ENCODE measurements around the gene ZNF397.

The ZNF397 gene

DNA sequence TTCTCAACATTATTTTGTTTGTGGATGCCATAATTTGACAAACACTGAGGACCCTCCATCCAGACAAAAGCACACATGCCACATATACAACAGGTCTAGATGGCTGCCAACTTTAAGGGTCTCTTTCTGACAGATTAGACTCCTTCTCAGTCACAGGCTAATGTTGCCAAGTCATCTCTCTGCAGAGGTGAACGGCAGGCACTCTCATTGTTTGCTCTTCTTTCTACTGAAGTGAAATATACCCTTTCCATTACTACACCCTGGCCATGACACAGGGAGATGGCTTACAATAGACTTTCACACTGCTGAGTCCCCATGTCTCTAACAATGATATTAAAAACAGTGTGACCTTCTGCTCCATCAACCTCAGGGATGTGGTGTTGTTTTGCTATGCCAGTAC lies 47.5 kb upstream of the ZNF397 start:
- Histone ChIP-seq H2AFZ (ENCODE audit: low read length) (no peak overlapping the region), H3K9ac (ENCODE audit: low read depth, low read length, poor library complexity, severe bottlenecking) (no peak overlapping the region), H3K4me3 (ENCODE audit: low read length, poor library complexity, severe bottlenecking) (no peak overlapping the region), H3K9me2 (replicated peaks; ENCODE audit: low read depth, low read length) (no peaks in the 10 kb centered on the region), H3K79me2 (ENCODE audit: insufficient read depth, low read length) (no peaks in the 10 kb centered on the region), H3K4me1 (ENCODE audit: insufficient read depth, low read length, poor library complexity, severe bottlenecking) (no peaks in the 10 kb centered on the region), H3K36me3 (ENCODE audit: insufficient read depth, low read length) (no peaks in the 10 kb centered on the region), H3K9me3 (ENCODE audit: insufficient read depth, low read depth, low read length) (no peaks in the 10 kb centered on the region), H3F3A (ENCODE audit: low read depth) (no peaks in the 10 kb centered on the region), H4K20me1 (ENCODE audit: insufficient read depth, low read length, poor library complexity, severe bottlenecking) (no peaks in the 10 kb centered on the region), H3K27me3 (ENCODE audit: insufficient read depth, low read length, poor library complexity, severe bottlenecking) (no peaks in the 10 kb centered on the region), H3K4me2 (ENCODE audit: low read depth, low read length, poor library complexity, severe bottlenecking) (no peak overlapping the region)
- no peak for TF ChIP-seq EZH2phosphoT487 (IDR thresholded peaks at IDR 0.05; ENCODE audit: borderline replicate concordance)
- TF ChIP-seq, protein P1, sequence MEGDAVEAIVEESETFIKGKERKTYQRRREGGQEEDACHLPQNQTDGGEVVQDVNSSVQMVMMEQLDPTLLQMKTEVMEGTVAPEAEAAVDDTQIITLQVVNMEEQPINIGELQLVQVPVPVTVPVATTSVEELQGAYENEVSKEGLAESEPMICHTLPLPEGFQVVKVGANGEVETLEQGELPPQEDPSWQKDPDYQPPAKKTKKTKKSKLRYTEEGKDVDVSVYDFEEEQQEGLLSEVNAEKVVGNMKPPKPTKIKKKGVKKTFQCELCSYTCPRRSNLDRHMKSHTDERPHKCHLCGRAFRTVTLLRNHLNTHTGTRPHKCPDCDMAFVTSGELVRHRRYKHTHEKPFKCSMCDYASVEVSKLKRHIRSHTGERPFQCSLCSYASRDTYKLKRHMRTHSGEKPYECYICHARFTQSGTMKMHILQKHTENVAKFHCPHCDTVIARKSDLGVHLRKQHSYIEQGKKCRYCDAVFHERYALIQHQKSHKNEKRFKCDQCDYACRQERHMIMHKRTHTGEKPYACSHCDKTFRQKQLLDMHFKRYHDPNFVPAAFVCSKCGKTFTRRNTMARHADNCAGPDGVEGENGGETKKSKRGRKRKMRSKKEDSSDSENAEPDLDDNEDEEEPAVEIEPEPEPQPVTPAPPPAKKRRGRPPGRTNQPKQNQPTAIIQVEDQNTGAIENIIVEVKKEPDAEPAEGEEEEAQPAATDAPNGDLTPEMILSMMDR (conservative IDR thresholded peaks at IDR 0.05; ENCODE audit: low read length) = no peak

DNA sequence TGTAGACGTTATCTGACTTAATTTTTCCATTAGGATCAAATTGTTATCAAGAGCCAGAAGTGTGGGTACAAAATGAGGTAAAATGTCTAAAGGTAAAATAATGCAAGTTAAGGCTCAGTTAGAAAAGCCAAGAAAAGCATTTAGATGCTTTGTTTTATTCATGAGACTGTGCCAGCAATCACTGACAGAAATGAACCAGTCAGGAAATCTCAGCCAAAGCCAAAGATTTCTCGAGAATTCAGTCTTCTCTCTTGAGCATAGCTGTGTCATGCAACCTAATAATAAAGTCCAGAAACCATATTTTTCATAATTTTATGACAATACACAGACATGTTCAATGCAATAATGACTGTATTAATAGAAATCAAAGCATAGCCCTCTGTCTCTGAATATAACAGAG lies 43.5 kb upstream of the ZNF397 start:
- Histone ChIP-seq H3K4me3 (ENCODE audit: low read length, poor library complexity, severe bottlenecking) (no peak overlapping the region), H3K4me1 (ENCODE audit: insufficient read depth, low read length, poor library complexity, severe bottlenecking) (no peaks in the 10 kb centered on the region), H3K9me3 (ENCODE audit: insufficient read depth, low read depth, low read length) (no peaks in the 10 kb centered on the region), H2AFZ (ENCODE audit: low read length) (no peak overlapping the region), H3F3A (ENCODE audit: low read depth) (no peaks in the 10 kb centered on the region), H3K36me3 (ENCODE audit: insufficient read depth, low read length) (no peaks in the 10 kb centered on the region), H3K9ac (ENCODE audit: low read depth, low read length, poor library complexity, severe bottlenecking) (no peak overlapping the region), H3K4me2 (ENCODE audit: low read depth, low read length, poor library complexity, severe bottlenecking) (no peak overlapping the region), H3K9me2 (replicated peaks; ENCODE audit: low read depth, low read length) (no peaks in the 10 kb centered on the region), H4K20me1 (ENCODE audit: insufficient read depth, low read length, poor library complexity, severe bottlenecking) (no peaks in the 10 kb centered on the region), H3K27me3 (ENCODE audit: insufficient read depth, low read length, poor library complexity, severe bottlenecking) (no peaks in the 10 kb centered on the region), H3K79me2 (ENCODE audit: insufficient read depth, low read length) (no peaks in the 10 kb centered on the region)
- TF ChIP-seq EZH2phosphoT487 (IDR thresholded peaks at IDR 0.05; ENCODE audit: borderline replicate concordance) = no peak
- TF ChIP-seq, protein P1 (conservative IDR thresholded peaks at IDR 0.05; ENCODE audit: low read length) = no peak

DNA sequence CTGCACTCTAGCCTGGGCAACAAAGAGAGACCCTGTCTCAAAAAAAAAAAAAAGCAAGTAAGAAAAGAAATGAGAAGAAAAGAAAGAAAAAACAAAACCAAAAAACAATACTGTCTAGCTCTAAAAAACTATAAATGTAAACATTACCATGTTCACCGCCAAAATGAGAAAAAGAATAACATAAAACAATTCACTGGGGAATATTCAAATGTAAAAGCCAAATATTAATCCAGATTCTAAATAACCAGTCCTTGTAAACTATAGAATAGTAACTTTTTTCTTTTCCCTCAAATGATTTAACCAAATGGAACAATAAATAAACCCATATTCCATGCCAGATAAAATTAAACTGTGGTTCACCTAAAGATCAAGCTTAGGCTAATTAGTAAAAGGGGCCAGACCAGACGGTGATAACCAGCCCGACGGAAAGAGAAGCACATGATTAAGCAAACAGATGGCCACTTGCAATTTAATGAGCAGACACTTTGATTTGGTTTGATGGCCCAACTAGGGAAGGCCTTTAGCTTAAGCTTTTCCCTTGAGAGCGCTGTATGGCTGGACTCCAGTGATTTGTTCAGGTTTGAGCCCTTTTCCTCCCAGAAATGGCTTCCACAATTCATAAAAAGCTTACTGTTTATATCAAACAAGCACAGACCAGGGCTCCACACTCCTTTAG lies 39.4 kb upstream of the ZNF397 start:
- Histone ChIP-seq H2AFZ (ENCODE audit: low read length) (no peak overlapping the region), H3K36me3 (ENCODE audit: insufficient read depth, low read length) (no peaks in the 10 kb centered on the region), H3K27me3 (ENCODE audit: insufficient read depth, low read length, poor library complexity, severe bottlenecking) (no peaks in the 10 kb centered on the region), H3K9ac (ENCODE audit: low read depth, low read length, poor library complexity, severe bottlenecking) (no peak overlapping the region), H3K4me1 (ENCODE audit: insufficient read depth, low read length, poor library complexity, severe bottlenecking) (no peaks in the 10 kb centered on the region), H3K79me2 (ENCODE audit: insufficient read depth, low read length) (no peaks in the 10 kb centered on the region), H3F3A (ENCODE audit: low read depth) (no peaks in the 10 kb centered on the region), H3K4me2 (ENCODE audit: low read depth, low read length, poor library complexity, severe bottlenecking) (no peak overlapping the region), H3K9me2 (replicated peaks; ENCODE audit: low read depth, low read length) (no peaks in the 10 kb centered on the region), H3K4me3 (ENCODE audit: low read length, poor library complexity, severe bottlenecking) (no peak overlapping the region), H4K20me1 (ENCODE audit: insufficient read depth, low read length, poor library complexity, severe bottlenecking) (no peaks in the 10 kb centered on the region), H3K9me3 (ENCODE audit: insufficient read depth, low read depth, low read length) (no peaks in the 10 kb centered on the region)
- TF ChIP-seq, protein P1 (conservative IDR thresholded peaks at IDR 0.05; ENCODE audit: low read length) = no peak
- TF ChIP-seq EZH2phosphoT487 (IDR thresholded peaks at IDR 0.05; ENCODE audit: borderline replicate concordance) = no peak

Data from Loucy (cell line).